SK-N-SH (cell line): ENCODE measurements around the gene CCDC144A.

Source experiments
- CHD2 ChIP-seq: fragments of 150-350 bp; IDR thresholded peaks from 2 replicates; pipeline ENCODE4 v1.6.1; 2018; ENCODE audit warnings: low read length; ENCODE audit not compliant: partially characterized antibody
- CTCF ChIP-seq: fragments of 200-600 bp; sonication (generic); IDR thresholded peaks from 2 replicates; pipeline ENCODE4 v1.6.1; 2017; ENCODE audit warnings: antibody characterized with exemption, mild to moderate bottlenecking, moderate library complexity
- EP300 ChIP-seq, 2 experiments: IDR thresholded peaks; 2 replicates each; pipeline versions ENCODE4 v1.4.0 to v1.6.1; 2012; ENCODE audit warnings: borderline replicate concordance in 1 of 2, low read depth in 1 of 2, low read length in 1 of 2
- GABPA ChIP-seq: IDR thresholded peaks from 2 replicates; pipeline ENCODE4 v1.4.0; 2012; ENCODE audit warnings: low read depth, mild to moderate bottlenecking
- NFIC ChIP-seq: IDR thresholded peaks from 2 replicates; pipeline ENCODE4 v1.4.0; 2012; ENCODE audit warnings: borderline replicate concordance
- NRF1 ChIP-seq: IDR thresholded peaks from 2 replicates; pipeline ENCODE4 v1.6.1; 2012; ENCODE audit warnings: low read depth, mild to moderate bottlenecking, low read length
- POLR2AphosphoS5 ChIP-seq: IDR thresholded peaks from 2 replicates; pipeline ENCODE4 v1.6.1; 2012; ENCODE audit warnings: low read depth, low read length
- RAD21 ChIP-seq: IDR thresholded peaks from 2 replicates; pipeline ENCODE4 v1.6.1; 2012; ENCODE audit warnings: mild to moderate bottlenecking, low read length
- TAF1 ChIP-seq: IDR thresholded peaks from 2 replicates; pipeline ENCODE4 v1.6.1; 2012; ENCODE audit warnings: low read depth, mild to moderate bottlenecking, low read length, moderate library complexity, borderline replicate concordance
- TF ChIP-seq, protein P1 (sequence below): IDR thresholded peaks from 2 replicates; pipeline ENCODE4 v1.4.0; 2012; ENCODE audit warnings: low read depth
- TF ChIP-seq, protein P2 (sequence below): fragments of 150-350 bp; IDR thresholded peaks from 2 replicates; pipeline ENCODE4 v1.6.1; 2017; ENCODE audit warnings: antibody characterized with exemption, low read length, low read depth, borderline replicate concordance

DNA sequence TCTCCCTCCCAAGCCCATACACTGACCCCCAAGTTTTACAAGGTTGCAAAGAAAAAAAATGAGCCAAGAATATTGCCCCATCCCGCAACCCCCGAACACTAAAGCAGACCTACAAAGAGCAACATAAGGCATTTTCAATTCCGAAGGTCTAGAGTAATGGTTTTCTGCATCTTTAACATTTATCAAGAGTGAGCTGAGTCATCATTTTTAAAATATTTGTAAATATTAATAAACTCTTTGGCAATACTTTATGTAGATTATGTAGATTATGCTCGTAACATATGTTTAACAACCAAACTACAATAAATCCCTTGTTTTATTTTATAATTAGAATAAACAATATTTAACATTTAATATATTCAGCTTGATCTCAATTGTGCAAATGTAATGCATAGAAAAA, 37.8 kb upstream of the CCDC144A start:
- no peak for TF ChIP-seq EP300 (IDR thresholded peaks at IDR 0.05; ENCODE audit: borderline replicate concordance in 1 of 2, low read depth in 1 of 2, low read length in 1 of 2)
- no peak for TF ChIP-seq CTCF
- TF ChIP-seq NFIC = no peak
- TF ChIP-seq RAD21 = no peak
- TF ChIP-seq CHD2 = no peak
- TF ChIP-seq, protein P1, sequence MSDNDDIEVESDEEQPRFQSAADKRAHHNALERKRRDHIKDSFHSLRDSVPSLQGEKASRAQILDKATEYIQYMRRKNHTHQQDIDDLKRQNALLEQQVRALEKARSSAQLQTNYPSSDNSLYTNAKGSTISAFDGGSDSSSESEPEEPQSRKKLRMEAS = no peak
- no peak for TF ChIP-seq NRF1
- no peak for TF ChIP-seq POLR2AphosphoS5
- no peak for TF ChIP-seq TAF1
- TF ChIP-seq GABPA = no peak
- TF ChIP-seq, protein P2, sequence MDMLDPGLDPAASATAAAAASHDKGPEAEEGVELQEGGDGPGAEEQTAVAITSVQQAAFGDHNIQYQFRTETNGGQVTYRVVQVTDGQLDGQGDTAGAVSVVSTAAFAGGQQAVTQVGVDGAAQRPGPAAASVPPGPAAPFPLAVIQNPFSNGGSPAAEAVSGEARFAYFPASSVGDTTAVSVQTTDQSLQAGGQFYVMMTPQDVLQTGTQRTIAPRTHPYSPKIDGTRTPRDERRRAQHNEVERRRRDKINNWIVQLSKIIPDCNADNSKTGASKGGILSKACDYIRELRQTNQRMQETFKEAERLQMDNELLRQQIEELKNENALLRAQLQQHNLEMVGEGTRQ = no peak
